Stimulated activated CD8-positive, alpha-beta memory T cell treated with anti-CD3 and anti-CD28 coated beads, Interleukin-15, amount 100 ng/mL, for 48 hours (primary cell): ENCODE data around the gene PPP1CA.
"Not testable (repeated sequence)": the region's sequence is repeated elsewhere in the genome, so short reads cannot be mapped to it uniquely, and the experiment has no call there.

ENCODE experiments used
- DNase-seq, 2 donors: peaks; one replicate each; pipeline ENCODE4 v3.0.0-alpha.2; 2020; ENCODE audit warnings: low read depth in 2 of 2

Gene PPP1CA

GRCh38 chr11:67404515-67405195 is 3.0 kb upstream of the PPP1CA start:
- peak in 1 of 2 donors; percentile 46 for DNase-seq

GRCh38 chr11:67403085-67403484 is 1.4 kb upstream of the PPP1CA start:
- DNase-seq, result not testable (repeated sequence)

GRCh38 chr11:67402192-67402839 is 658 bp upstream of the PPP1CA start:
- DNase-seq, result not testable (repeated sequence)

- no peak for DNase-seq
These were observed 640 bp downstream of the PPP1CA start for GRCh38 chr11:67400942-67401494.

- DNase-seq, result no peak
These were observed 1.3 kb downstream of the PPP1CA start for GRCh38 chr11:67400251-67400941.

GRCh38 chr11:67398661-67399563 is 2.7 kb downstream of the PPP1CA start:
- DNase-seq, result no peak

GRCh38 chr11:67397986-67398660 is 3.5 kb downstream of the PPP1CA start:
- no peak for DNase-seq

- no peak for DNase-seq
These were observed 4.1 kb downstream of the PPP1CA start for GRCh38 chr11:67397536-67397935.

GRCh38 chr11:67396587-67397389 is 4.9 kb downstream of the PPP1CA start:
- no peak for DNase-seq

- DNase-seq, result no peak
These were observed 5.4 kb downstream of the PPP1CA start for GRCh38 chr11:67396259-67396581.

- DNase-seq, result no peak
These were observed 6.0 kb downstream of the PPP1CA start for GRCh38 chr11:67395555-67396258.

GRCh38 chr11:67393990-67394389 is 7.7 kb downstream of the PPP1CA start:
- DNase-seq, result no peak

GRCh38 chr11:67393437-67393836 is 8.2 kb downstream of the PPP1CA start:
- DNase-seq, result no peak

GRCh38 chr11:67392183-67392715 is 9.4 kb downstream of the PPP1CA start:
- no peak for DNase-seq

GRCh38 chr11:67391304-67392182 is 10.1 kb downstream of the PPP1CA start, which contains the start of gene RAD9A:
Gene RAD9A, plus strand, starts transcription at chr11:67391986. Its CDS starts 59 bp downstream, at chr11:67392045.
- DNase-seq, result peak; percentile 92 to 94

GRCh38 chr11:67390947-67391303 is 10.7 kb downstream of the PPP1CA start:
- DNase-seq, result no peak

- no peak for DNase-seq
These were observed 12.2 kb downstream of the PPP1CA start for GRCh38 chr11:67389477-67389876.

GRCh38 chr11:67387518-67387917 is 14.1 kb downstream of the PPP1CA start:
- DNase-seq, result no peak
